H9 (cell line): ENCODE data around the gene LMCD1. TPM values are rescaled to one million over a fixed set of nuclear protein-coding genes. Genes with fewer than 3 reads are reported as not detected.

ENCODE experiments used
- DNase-seq: peaks from one replicate; pipeline ENCODE4 v3.0.0-alpha.2; 2017
- H2AFZ ChIP-seq: one replicate; pipeline ENCODE4 v1.6.1; 2013; ENCODE audit warnings: mild to moderate bottlenecking, low read length, control low read depth, moderate library complexity
- H2AK5ac ChIP-seq: 2 replicates; pipeline ENCODE4 v1.6.1; 2013; ENCODE audit warnings: low read length, control low read depth, mixed read lengths; ENCODE audit not compliant: insufficient read length
- H2BK120ac ChIP-seq: one replicate; pipeline ENCODE4 v1.6.1; 2013; ENCODE audit warnings: low read depth, mild to moderate bottlenecking, low read length, control low read depth, inconsistent platforms; ENCODE audit not compliant: poor library complexity, severe bottlenecking
- H2BK12ac ChIP-seq: 2 replicates; pipeline ENCODE4 v1.6.1; 2013; ENCODE audit warnings: low read length, control low read depth, mixed read lengths, low read depth; ENCODE audit not compliant: insufficient read length
- H2BK15ac ChIP-seq: 2 replicates; pipeline ENCODE4 v1.6.1; 2013; ENCODE audit warnings: low read depth, low read length, control low read depth
- H2BK20ac ChIP-seq: one replicate; pipeline ENCODE4 v1.6.1; 2013; ENCODE audit warnings: low read depth, mild to moderate bottlenecking, low read length, control low read depth, inconsistent platforms; ENCODE audit not compliant: poor library complexity, severe bottlenecking
- H2BK5ac ChIP-seq: 2 replicates; pipeline ENCODE4 v1.6.1; 2013; ENCODE audit warnings: low read length, control low read depth, mixed read lengths; ENCODE audit not compliant: insufficient read length
- H3K14ac ChIP-seq: 2 replicates; pipeline ENCODE4 v1.6.1; 2013; ENCODE audit warnings: low read length, control low read depth; ENCODE audit not compliant: insufficient read depth
- H3K18ac ChIP-seq: 2 replicates; pipeline ENCODE4 v1.6.1; 2013; ENCODE audit warnings: low read depth, mild to moderate bottlenecking, mixed read lengths, low read length, control low read depth; ENCODE audit not compliant: insufficient read length
- H3K23ac ChIP-seq: 2 replicates; pipeline ENCODE4 v1.6.1; 2013; ENCODE audit warnings: low read length, control low read depth, mixed read lengths, low read depth; ENCODE audit not compliant: insufficient read length
- H3K23me2 ChIP-seq: 2 replicates; pipeline ENCODE4 v1.6.1; 2013; ENCODE audit warnings: low read depth, mild to moderate bottlenecking, mixed read lengths, low read length, control low read depth; ENCODE audit not compliant: insufficient read length, poor library complexity, severe bottlenecking
- H3K27ac ChIP-seq: 2 replicates; pipeline ENCODE4 v1.5.1; 2013; ENCODE audit warnings: low read length, control low read depth, mixed read lengths, low read depth; ENCODE audit not compliant: insufficient read length
- H3K27me3 ChIP-seq: 2 replicates; pipeline ENCODE4 v1.6.1; 2013; ENCODE audit warnings: low read length, control low read depth, inconsistent platforms; ENCODE audit not compliant: insufficient read depth
- H3K4ac ChIP-seq: 2 replicates; pipeline ENCODE4 v1.6.1; 2013; ENCODE audit warnings: low read depth, mild to moderate bottlenecking, control low read depth, inconsistent platforms, low read length, moderate library complexity
- H3K4me1 ChIP-seq: 2 replicates; pipeline ENCODE4 v1.6.1; 2013; ENCODE audit warnings: low read length, control low read depth, inconsistent platforms; ENCODE audit not compliant: insufficient read depth
- H3K4me2 ChIP-seq: 2 replicates; pipeline ENCODE4 v1.6.1; 2013; ENCODE audit warnings: low read length, control low read depth, mixed read lengths; ENCODE audit not compliant: insufficient read length, insufficient read depth
- H3K56ac ChIP-seq: 2 replicates; pipeline ENCODE4 v1.6.1; 2013; ENCODE audit warnings: low read depth, mild to moderate bottlenecking, mixed read lengths, low read length, control low read depth; ENCODE audit not compliant: insufficient read length
- H3K79me1 ChIP-seq: 2 replicates; pipeline ENCODE4 v1.6.1; 2013; ENCODE audit warnings: low read depth, mild to moderate bottlenecking, moderate library complexity, low read length, control low read depth, inconsistent platforms; ENCODE audit not compliant: insufficient read depth, poor library complexity, severe bottlenecking
- H3K79me2 ChIP-seq: 2 replicates; pipeline ENCODE4 v1.6.1; 2013; ENCODE audit warnings: low read length, control low read depth, inconsistent platforms; ENCODE audit not compliant: insufficient read depth
- H3K9ac ChIP-seq: 2 replicates; pipeline ENCODE4 v1.6.1; 2013; ENCODE audit warnings: low read length, control low read depth, mixed read lengths; ENCODE audit not compliant: insufficient read length; ENCODE audit errors: extremely low read depth
- H3K9me3 ChIP-seq: one replicate; pipeline ENCODE4 v1.6.1; 2013; ENCODE audit warnings: low read depth, low read length, inconsistent platforms; ENCODE audit not compliant: control insufficient read depth
- H3T11ph ChIP-seq: one replicate; pipeline ENCODE4 v1.6.1; 2013; ENCODE audit warnings: mild to moderate bottlenecking, low read length, control low read depth, inconsistent platforms
- H4K20me1 ChIP-seq: one replicate; pipeline ENCODE4 v1.6.1; 2013; ENCODE audit not compliant: control insufficient read depth, insufficient read length, insufficient read depth
- H4K5ac ChIP-seq: 2 replicates; pipeline ENCODE4 v1.6.1; 2013; ENCODE audit warnings: low read depth, mild to moderate bottlenecking, mixed read lengths, low read length, control low read depth; ENCODE audit not compliant: insufficient read length
- H4K8ac ChIP-seq: replicated peaks from 2 replicates; pipeline ENCODE4 v1.6.1; 2013; ENCODE audit warnings: low read length, control low read depth, mixed read lengths, low read depth; ENCODE audit not compliant: insufficient read length
- H4K91ac ChIP-seq: 2 replicates; pipeline ENCODE4 v1.6.1; 2013; ENCODE audit warnings: low read depth, mild to moderate bottlenecking, moderate library complexity, mixed read lengths, low read length, control low read depth; ENCODE audit not compliant: insufficient read length
- H3K27ac Mint-ChIP-seq, 3 experiments: 2 replicates in 2 of 3; 3 replicates in 1 of 3; pipeline ENCODE4 v1.8.0; 2020 to 2021; ENCODE audit warnings: mixed read lengths in 3 of 3, mild to moderate bottlenecking in 1 of 3, moderate library complexity in 1 of 3
- H3K27me3 Mint-ChIP-seq: 2 replicates; pipeline ENCODE4 v1.8.0; 2021; ENCODE audit warnings: low read depth, mild to moderate bottlenecking, moderate library complexity, mixed read lengths
- H3K36me3 Mint-ChIP-seq, 3 experiments: 2 replicates in 2 of 3; 3 replicates in 1 of 3; pipeline ENCODE4 v1.8.0; 2020 to 2021; ENCODE audit warnings: low read depth in 3 of 3, mixed read lengths in 3 of 3; ENCODE audit not compliant: insufficient read depth in 1 of 3
- H3K4me1 Mint-ChIP-seq, 2 experiments: 2 replicates each; pipeline ENCODE4 v1.8.0; 2020; ENCODE audit warnings: mixed read lengths in 2 of 2
- H3K4me3 Mint-ChIP-seq, 2 experiments: 2 replicates in 1 of 2; 3 replicates in 1 of 2; pipeline ENCODE4 v1.8.0; 2020 to 2021; ENCODE audit warnings: mild to moderate bottlenecking in 2 of 2, mixed read lengths in 2 of 2, moderate library complexity in 1 of 2
- H3K9me3 Mint-ChIP-seq, 2 experiments: 2 replicates in 1 of 2; 3 replicates in 1 of 2; pipeline ENCODE4 v1.8.0; 2020; ENCODE audit warnings: mild to moderate bottlenecking in 2 of 2, mixed read lengths in 2 of 2, moderate library complexity in 1 of 2
- WGBS: extraction: QIAGEN DNeasy Blood & Tissue Kit; methylation state at CpG from one replicate; pipeline ENCODE4 v1.1.7; 2013; ENCODE audit warnings: missing lambda C conversion rate, low lambda C conversion rate, mixed read lengths; ENCODE audit not compliant: insufficient read length; ENCODE audit errors: extremely low coverage; 5-methylcytosine and 5-hydroxymethylcytosine counted together
- total RNA-seq: library from RNA; stranded (reverse); gene quantifications from 2 replicates; pipeline ENCODE4 v1.2.1, GENCODE V29; 2021
- TF ChIP-seq, protein P1 (sequence below): fragments of 200-600 bp; sonication (generic); conservative IDR thresholded peaks from 3 replicates; pipeline ENCODE4 v1.8.0; 2021; ENCODE audit warnings: antibody characterized with exemption, mild to moderate bottlenecking

LMCD1 gene
- total RNA-seq, 1 experiment from 2014 or later = 19.2 TPM

- H2BK12ac ChIP-seq = no peak overlapping the region
- H2BK20ac ChIP-seq = no peak overlapping the region
- H3K9ac ChIP-seq = no peak overlapping the region
- Mint-ChIP-seq H3K9me3 (peaks cover 0 to 3% of the 10 kb centered on the region in 2 experiments; a peak in 2 of 5 replicates), H3K4me3 (no peak overlapping the region), H3K27ac (no peak overlapping the region), H3K4me1 (peaks cover 28 to 32% of the 10 kb centered on the region in 2 experiments), H3K27me3 (no peaks in the 10 kb centered on the region), H3K36me3 (peaks cover 7 to 28% (median 22%) of the 10 kb centered on the region in 3 experiments; a peak in 6 of 7 replicates)
- no peak overlapping the region for H3K27ac ChIP-seq
- peaks cover 4% of the 10 kb centered on the region; the same call in 1 of the 2 replicates for H3K4me1 ChIP-seq
- H2AFZ ChIP-seq = no peak overlapping the region
- no peaks in the 10 kb centered on the region for H3K9me3 ChIP-seq
- H3K27me3 ChIP-seq = no peaks in the 10 kb centered on the region
- H2BK120ac ChIP-seq = no peak overlapping the region
- H2BK5ac ChIP-seq = no peak overlapping the region
- H2BK15ac ChIP-seq = no peak overlapping the region
- H3K18ac ChIP-seq = no peak overlapping the region
- H4K5ac ChIP-seq = no peak overlapping the region
- no peak overlapping the region for H3K56ac ChIP-seq
- H3K23ac ChIP-seq = no peak overlapping the region
- H3K4me2 ChIP-seq = no peak overlapping the region
- WGBS = no CpG with 5 or more reads among the region's 9 CpGs
- no peak for DNase-seq
- no peak overlapping the region for H4K91ac ChIP-seq
- H3T11ph ChIP-seq = no peak overlapping the region
- no peaks in the 10 kb centered on the region for H4K20me1 ChIP-seq
- no peaks in the 10 kb centered on the region for H3K79me2 ChIP-seq
- no peak overlapping the region for H3K14ac ChIP-seq
- H3K4ac ChIP-seq = no peak overlapping the region
- H2AK5ac ChIP-seq = no peak overlapping the region
- H4K8ac ChIP-seq = no peak overlapping the region
- no peaks in the 10 kb centered on the region for H3K79me1 ChIP-seq
- TF ChIP-seq, protein P1, sequence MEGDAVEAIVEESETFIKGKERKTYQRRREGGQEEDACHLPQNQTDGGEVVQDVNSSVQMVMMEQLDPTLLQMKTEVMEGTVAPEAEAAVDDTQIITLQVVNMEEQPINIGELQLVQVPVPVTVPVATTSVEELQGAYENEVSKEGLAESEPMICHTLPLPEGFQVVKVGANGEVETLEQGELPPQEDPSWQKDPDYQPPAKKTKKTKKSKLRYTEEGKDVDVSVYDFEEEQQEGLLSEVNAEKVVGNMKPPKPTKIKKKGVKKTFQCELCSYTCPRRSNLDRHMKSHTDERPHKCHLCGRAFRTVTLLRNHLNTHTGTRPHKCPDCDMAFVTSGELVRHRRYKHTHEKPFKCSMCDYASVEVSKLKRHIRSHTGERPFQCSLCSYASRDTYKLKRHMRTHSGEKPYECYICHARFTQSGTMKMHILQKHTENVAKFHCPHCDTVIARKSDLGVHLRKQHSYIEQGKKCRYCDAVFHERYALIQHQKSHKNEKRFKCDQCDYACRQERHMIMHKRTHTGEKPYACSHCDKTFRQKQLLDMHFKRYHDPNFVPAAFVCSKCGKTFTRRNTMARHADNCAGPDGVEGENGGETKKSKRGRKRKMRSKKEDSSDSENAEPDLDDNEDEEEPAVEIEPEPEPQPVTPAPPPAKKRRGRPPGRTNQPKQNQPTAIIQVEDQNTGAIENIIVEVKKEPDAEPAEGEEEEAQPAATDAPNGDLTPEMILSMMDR = no peak
- no peaks in the 10 kb centered on the region for H3K23me2 ChIP-seq
Measured at GRCh38 chr3:8516047-8516661, 14.5 kb downstream of the LMCD1 start.
